ENCODE results near the gene SEMA5A. TPM values are rescaled to one million over a fixed set of nuclear protein-coding genes. Genes with fewer than 3 reads are reported as not detected.

SEMA5A gene
- total RNA-seq, 1 donor from 2014 or later, result 0.51 TPM

DNA sequence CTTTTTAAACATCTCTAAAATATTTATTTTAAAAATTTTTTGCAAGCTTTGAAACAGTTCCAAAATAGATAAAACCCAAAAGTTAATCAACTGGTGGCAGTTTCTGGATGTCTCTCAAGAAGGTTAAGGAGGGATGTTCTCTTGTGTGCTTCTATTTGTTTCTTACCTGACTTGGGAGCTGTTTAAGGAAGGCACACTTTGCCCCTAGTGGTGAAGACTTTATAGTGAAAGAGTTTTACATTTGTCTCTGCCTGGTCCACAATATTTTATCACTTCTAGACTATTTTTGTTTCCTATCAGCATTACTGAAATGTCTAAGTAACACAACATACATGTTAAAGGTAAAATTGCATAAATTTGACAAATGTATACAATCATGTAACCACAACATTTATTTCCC lies 552.8 kb downstream of the SEMA5A start:
- no peaks in the 10 kb centered on the region for H3K36me3 Mint-ChIP-seq (ENCODE audit: unreplicated experiment)

More for the DNA sequence above, 552.8 kb downstream of the SEMA5A start:
- H3K9me3 Mint-ChIP-seq (ENCODE audit: unreplicated experiment), result no peaks in the 10 kb centered on the region
- no peaks in the 10 kb centered on the region for H3K4me1 Mint-ChIP-seq (ENCODE audit: low read depth, unreplicated experiment)
- no peaks in the 10 kb centered on the region for H3K27me3 Mint-ChIP-seq (ENCODE audit: unreplicated experiment)
- TF ChIP-seq, protein P1, sequence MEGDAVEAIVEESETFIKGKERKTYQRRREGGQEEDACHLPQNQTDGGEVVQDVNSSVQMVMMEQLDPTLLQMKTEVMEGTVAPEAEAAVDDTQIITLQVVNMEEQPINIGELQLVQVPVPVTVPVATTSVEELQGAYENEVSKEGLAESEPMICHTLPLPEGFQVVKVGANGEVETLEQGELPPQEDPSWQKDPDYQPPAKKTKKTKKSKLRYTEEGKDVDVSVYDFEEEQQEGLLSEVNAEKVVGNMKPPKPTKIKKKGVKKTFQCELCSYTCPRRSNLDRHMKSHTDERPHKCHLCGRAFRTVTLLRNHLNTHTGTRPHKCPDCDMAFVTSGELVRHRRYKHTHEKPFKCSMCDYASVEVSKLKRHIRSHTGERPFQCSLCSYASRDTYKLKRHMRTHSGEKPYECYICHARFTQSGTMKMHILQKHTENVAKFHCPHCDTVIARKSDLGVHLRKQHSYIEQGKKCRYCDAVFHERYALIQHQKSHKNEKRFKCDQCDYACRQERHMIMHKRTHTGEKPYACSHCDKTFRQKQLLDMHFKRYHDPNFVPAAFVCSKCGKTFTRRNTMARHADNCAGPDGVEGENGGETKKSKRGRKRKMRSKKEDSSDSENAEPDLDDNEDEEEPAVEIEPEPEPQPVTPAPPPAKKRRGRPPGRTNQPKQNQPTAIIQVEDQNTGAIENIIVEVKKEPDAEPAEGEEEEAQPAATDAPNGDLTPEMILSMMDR (IDR thresholded peaks at IDR 0.05; ENCODE audit: partially characterized antibody, unreplicated experiment), result peak; percentile 72
- no peak for DNase-seq
- no peak overlapping the region for H3K27ac Mint-ChIP-seq (ENCODE audit: unreplicated experiment)
- no peak overlapping the region for H3K4me3 Mint-ChIP-seq (ENCODE audit: unreplicated experiment)

Small RNAs within 50 kb of the gene (microRNA-seq; reads per million reads assigned to microRNA genes)
- 0.96 reads per million for gene MIR4636 (ENCODE audit: unreplicated experiment)

Other genes with a start within 250 kb of the SEMA5A start
- gene TAS2R1, start 84.3 kb upstream of the SEMA5A start, total RNA-seq (ENCODE audit: unreplicated experiment), result not detected